Middle frontal gyrus (tissue), 1 donor: ENCODE measurements around the gene FAM234B.

Source experiments
- DNase-seq: peaks from one replicate; pipeline ENCODE4 v3.0.0-alpha.2; 2015; ENCODE audit warnings: low spot score; ENCODE audit errors: extremely low spot score

Gene FAM234B

DNA sequence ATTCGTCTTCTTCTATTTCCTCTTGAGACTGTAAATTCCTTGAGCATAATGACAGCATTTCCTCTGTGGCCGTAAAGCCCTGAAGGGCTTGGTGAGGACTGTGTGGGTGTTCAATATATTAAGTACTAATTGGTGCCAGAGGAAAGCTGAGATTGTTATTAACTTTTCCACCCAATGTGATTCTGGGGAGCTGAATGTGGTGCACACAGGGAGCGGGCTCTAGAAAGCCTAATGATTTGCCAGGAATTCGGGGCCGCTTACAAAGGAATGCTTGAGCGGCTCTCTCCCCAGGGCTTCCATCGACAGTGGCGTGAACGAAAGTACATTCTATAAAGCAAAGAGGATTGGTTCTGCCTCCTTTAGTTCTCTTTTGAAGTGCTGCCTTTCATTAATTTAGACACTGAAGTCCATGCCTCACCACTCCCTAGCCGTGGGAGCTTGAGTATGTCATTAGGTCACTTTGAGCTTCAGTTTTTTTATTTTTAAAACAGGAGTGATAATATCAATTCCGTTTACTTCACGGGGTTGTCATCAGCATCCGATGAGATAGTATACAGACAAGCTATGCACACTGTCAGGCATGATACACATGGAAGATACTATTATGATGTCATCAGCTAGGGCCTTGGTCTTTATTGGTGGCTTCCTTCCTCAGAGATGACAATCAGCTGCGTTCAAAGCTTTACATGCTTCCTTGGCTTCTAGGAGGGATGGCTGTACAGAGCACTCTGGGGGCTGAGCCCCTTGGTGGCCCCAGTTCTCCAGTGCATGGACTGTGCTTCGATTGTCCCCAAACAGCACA is 70.3 kb downstream of the FAM234B start:
- no peak for DNase-seq

DNA sequence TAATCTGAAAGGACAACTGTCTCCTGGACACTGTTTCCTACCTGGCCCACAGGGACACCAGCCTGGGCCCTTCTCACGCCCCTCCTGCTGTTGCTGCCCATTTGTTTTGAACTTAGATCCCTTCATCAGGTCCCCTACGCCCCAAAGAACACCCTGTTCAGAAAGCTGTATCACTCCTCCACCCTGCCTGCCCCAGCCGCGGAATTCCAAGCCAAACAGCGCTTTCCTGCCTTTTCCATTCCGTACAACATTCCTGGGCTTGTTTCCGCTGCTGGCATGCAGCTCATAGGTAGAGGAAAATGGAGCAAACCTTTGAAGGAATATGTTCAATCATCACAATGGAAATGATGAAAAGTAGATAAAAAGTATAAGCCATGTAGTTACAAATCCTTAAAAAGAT is 72.1 kb downstream of the FAM234B start:
- no peak for DNase-seq

DNA sequence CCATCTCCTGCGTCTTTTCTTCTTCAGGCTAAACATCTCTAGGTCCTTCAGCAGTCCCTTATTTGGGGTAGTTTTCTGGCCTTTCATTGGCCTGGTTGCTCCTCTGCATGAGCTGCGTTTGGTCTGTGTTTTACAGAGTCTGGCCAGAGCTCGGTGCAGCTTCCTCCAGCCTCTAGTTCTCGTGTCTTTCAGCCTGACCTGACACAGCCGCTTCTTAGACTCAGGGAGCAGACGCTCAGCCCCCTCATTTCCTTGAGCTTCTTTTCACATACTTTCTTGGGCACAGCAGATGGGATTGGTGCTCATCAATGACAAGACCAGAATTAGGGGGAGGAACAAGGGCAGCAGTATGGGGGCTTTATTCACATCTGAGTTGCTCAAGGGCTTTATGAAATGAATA is 72.8 kb downstream of the FAM234B start:
- no peak for DNase-seq

DNA sequence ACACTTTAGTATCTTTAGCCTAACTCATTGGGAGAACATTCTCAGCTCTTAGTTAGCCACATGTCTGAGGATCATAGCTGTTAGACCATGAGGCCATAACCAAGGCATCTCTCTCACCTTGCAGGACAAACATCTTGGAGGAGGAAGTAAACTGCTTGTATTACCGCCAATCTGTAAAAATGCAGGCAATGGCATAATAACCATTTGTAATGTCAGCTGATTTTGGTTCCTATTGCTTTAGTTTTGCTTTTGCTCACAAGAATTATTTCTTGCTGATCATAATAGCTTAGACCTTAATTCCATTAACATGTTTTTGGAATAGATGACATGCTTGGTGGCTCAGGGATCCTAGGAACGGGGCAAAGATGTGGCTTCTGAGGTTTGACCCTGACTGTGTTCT is 75.6 kb downstream of the FAM234B start:
- DNase-seq = no peak

DNA sequence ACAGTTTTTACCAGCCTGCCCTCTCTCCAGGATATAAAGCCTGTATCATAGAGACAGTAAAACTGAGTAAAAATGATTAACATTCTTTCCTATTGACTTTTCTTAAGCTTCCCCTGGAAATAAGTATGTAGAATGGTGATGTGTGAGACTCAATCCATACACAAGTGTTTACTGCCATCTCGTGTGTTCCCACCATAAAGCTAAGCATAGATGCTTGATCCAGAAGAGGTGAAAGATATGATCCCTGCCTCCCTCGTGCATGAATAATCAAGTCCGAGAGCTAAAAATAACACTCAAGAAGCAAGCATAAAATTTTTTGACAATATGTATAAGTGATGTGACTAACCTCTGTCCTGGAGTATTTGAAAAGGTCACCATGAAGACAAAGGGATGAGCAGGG is 76.2 kb downstream of the FAM234B start:
- DNase-seq = no peak

DNA sequence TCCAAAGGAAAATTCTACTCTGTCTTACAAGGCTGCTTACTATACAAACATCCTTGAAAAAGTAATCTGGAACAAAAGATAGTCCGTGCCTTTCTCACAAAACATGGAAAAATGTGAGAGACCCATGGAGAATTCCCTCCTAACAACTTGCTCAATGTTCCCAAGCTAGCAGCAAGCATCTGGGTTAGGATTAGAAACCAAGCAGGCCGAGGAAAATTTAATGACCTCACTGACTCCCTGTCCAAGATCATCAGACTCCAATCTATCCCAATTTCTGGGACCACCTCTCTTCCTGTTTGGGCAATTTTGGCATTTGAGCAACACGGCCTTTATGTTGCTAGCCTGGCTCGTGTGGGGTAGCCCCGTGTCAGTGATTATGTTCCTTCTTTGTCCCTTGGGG is 77.4 kb downstream of the FAM234B start:
- DNase-seq = no peak

DNA sequence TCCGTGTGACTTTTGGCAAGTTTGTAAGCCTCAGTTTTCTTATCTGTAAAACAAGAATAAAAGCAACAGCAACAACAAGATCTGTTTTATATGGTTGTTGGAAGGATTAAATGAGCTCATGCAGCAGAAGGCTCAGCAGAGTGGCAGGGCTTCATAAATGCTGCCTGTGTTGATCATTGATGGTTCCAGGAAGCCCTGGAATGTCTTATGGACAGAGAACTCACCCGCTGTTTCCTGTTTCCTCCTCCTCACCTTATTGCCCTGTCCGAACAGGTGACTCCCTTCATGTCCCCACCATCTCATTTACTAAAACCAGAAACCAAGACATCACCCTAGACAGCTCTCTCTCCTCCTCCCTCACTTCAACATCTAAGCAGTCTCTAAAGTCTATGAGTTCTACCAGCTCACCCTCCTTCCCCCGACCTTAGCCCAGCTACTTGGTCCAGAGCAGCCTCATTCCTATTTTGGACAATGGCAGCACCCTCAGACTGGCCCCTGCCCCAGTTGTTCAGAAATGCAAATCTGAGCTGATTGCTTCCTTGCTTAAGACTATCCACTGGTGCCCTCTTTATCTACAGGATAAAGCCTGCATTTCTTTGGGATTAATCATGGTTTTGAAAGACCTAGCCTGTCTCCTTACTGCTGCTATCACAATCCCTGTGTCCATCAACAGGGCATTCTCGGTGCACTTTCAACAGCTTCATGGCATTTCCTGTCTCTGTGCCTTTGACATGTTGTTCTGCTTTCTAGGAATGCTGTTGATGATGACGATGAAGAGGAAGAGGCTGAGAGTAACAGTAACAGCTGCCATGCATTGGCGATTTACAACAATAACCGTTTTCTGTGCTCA is 80.7 kb downstream of the FAM234B start:
- no peak for DNase-seq

DNA sequence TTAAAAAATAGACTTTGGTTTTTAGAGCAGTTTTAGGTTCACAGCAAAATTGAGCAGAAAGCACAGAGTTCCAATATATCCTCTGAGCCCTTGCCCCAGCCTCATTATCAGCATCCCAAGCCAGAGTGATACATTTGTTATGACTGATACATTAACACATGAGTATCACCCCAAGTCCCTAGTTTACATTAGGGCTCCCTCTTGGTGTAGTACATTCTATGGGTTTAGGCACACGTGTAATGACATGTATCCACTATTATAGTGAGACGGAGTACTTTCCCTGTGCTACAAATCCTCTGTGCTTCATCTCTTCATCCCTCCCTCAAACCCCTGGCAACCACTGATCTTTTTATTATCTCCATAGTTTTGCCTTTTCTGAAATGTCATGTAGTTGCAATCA is 81.8 kb downstream of the FAM234B start:
- DNase-seq = no peak

DNA sequence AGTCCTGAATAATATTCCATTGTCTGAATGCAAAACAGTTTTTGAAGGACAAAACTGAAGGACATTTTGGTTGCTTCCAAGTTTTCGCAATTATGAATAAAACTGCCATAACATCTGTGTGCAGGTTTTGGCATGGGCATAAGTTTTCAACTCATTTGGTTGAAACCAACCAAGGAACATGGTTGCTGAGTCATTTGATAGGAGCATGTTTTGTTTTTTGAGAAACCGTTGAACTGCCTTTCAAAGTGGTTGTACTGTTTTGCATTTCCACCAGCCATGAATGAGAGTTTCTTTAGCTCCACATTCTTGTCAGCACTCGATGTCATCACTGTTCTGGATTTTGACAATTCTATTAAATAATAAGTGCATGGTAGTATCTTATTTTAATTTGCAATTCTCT is 82.3 kb downstream of the FAM234B start:
- no peak for DNase-seq

DNA sequence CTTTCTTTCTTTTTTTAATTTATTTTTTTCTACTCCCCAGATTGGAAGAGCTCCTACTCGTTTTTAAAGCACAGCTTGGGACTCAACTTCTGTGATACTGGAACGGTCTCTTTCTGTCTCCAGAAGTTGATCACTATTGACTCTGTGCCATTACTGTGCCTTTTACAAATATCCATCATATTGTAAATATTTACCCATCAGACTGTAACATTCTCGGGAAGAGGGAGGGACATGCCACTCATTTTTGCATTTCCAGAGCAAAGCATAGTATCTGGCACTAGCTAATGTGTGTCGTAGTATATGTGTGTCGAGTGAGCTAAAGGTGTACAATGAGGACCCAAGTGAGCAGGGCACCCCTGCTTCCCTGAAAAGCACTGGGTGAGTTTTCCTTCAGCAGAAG is 83.3 kb downstream of the FAM234B start:
- no peak for DNase-seq

DNA sequence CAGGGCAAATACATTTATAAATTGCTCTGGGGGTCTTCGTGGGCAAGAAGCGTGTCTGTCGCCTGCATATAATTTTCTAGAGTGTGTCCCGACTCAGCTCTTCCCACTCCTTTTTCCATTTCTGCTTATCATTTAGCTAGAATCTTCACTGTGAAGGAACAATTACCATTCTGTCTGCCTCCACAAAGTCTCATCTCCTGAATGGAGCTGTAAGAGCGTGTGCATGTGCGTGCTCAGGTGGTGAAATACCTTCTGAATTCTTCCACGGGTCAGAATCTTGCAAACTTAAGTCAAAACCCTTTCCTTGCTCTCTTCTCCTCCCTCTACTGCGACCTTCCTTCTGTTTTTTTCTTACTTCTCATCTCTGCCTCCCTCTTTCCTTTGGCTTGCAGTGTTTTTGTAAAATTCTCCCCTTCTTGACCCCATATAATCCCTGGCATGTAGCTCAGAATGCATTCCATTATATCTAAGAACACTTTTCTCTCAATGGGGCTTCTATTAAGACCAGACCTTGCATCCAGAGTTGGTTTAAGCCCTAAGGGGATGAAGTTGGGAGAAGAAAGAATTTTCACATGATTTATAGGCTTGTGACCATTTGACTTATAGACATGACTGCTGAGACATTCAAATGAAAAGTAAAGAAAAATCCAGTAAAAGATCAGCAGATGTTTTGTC is 84.2 kb downstream of the FAM234B start:
- DNase-seq = no peak

DNA sequence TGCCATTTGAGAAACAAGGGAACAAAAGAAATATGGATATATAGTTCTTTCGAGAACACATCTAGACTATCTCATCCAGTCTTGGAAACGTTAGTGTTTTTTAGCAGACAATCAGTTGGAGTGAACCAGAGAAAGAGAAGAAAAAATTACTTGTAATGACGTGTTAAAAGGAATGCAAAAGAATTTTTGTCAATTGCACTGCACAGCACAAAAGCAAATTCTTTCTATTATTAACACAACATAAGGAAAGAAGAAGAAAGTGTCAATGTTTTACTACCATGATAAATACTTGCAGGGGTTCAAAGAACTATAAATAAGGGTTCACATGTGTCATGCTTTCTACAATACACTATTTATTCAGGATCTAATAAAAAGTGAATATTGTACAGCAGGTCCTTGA is 86.8 kb downstream of the FAM234B start:
- no peak for DNase-seq
